ENCODE data around the gene PROC.

Gene PROC

DNA sequence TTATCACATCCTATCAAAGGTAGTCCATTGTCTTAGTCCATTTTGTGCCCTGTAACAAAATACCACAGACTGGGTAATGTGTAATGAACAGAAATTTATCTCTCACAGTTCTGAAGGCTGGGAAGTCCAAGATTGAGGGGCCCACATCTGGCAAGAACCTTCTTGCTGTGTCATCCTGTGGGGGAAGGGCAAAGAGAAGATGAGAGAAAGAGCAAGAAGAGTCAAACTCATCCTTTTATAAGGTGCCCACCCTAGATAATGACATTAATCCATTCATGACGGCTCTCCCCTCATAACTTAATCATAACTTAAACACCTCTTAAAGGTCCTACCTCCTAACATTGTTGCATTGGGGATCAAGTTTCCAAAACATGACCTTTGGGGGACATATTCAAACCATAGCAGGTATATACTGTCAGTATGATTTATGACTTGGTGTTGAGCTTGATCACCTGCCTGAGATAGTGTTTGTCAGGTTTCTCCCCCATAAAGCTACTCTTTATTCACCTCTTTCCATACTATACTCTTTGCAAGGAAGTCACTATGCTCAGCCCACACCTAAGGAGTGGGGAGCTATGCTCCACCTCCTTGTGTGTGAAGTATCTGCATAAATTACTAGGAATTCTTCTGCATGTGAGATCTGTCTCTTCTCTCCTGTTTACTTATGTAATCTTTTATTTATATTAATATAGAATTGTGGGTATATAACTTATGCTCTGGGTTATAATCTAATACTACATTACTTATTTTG is 25.2 kb upstream of the PROC start:
- DNase-seq (ENCODE audit: low read depth): no peak
- in situ Hi-C loops (cut with HindIII; ENCODE audit: low sequenced_read_pairs): no loop called here
- TF ChIP-seq, protein P1, sequence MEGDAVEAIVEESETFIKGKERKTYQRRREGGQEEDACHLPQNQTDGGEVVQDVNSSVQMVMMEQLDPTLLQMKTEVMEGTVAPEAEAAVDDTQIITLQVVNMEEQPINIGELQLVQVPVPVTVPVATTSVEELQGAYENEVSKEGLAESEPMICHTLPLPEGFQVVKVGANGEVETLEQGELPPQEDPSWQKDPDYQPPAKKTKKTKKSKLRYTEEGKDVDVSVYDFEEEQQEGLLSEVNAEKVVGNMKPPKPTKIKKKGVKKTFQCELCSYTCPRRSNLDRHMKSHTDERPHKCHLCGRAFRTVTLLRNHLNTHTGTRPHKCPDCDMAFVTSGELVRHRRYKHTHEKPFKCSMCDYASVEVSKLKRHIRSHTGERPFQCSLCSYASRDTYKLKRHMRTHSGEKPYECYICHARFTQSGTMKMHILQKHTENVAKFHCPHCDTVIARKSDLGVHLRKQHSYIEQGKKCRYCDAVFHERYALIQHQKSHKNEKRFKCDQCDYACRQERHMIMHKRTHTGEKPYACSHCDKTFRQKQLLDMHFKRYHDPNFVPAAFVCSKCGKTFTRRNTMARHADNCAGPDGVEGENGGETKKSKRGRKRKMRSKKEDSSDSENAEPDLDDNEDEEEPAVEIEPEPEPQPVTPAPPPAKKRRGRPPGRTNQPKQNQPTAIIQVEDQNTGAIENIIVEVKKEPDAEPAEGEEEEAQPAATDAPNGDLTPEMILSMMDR (IDR thresholded peaks at IDR 0.05; ENCODE audit: low read depth, low read length, missing control alignments): no peak

GRCh38 chr2:127394492-127394891 is 23.7 kb upstream of the PROC start:
- DNase-seq (ENCODE audit: low read depth): no peak
- in situ Hi-C loops (cut with HindIII; ENCODE audit: low sequenced_read_pairs): no loop called here
- H3K4me3 ChIP-seq (ENCODE audit: low read depth, low read length): no peak overlapping the region
- TF ChIP-seq, protein P1 (IDR thresholded peaks at IDR 0.05; ENCODE audit: low read depth, low read length, missing control alignments): no peak

More for the DNA sequence above, 25.2 kb upstream of the PROC start:
- H3K4me3 ChIP-seq (ENCODE audit: low read depth, low read length): no peak overlapping the region

DNA sequence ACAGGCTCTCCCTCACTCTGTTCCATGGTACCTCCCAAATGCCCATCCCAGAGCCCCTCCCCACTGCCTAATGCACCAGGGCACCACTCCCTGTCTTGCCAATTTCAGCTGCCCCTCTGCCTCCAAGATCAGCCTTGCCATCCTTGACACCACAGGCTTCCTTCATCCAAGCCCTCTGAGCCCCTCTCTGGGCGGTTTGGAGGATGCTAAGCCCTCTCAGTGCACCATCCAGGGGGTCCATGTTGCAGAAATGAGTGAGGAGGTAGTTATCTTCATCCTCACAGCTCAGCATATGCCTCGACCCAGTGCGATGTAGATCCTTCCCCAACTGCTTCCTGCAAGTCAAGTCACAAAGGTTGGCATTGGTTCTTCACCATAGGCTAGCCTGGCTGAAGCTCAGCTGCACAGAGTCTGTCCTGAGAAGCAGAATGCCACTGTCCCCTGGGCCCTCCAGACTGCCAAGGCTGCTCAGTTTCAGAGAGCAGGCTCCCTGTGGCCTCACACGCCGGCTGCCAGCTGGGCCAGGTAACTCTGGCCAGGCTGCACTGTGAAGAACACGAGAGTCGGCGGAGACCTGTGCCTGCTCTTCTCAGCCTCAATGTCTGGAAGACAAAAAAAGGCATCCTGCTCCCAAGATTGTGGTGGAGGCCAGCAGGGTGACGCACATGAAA is 20.5 kb upstream of the PROC start:
- TF ChIP-seq, protein P1 (IDR thresholded peaks at IDR 0.05; ENCODE audit: low read depth, low read length, missing control alignments): no peak
- H3K4me3 ChIP-seq (ENCODE audit: low read depth, low read length): no peak overlapping the region
- in situ Hi-C loops (cut with HindIII; ENCODE audit: low sequenced_read_pairs): no loop called here
- no peak for DNase-seq (ENCODE audit: low read depth)

DNA sequence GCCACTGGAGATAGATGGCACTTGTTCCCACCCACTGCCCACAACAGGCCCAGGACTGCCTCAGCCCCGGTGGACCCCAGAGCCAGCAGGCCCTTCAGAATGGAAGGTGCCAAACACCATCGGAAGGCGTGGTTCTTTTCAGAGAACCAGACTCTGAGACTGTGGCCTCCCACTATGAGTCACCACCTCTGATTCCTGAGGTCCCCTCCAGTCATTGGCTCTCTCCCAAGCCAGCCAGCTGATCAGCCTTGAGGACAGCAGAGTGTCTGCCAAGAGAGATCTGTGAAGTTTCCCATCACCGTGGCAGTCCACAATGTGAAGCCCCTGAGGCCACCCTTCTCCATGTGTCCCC is 20.0 kb upstream of the PROC start:
- no peak overlapping the region for H3K4me3 ChIP-seq (ENCODE audit: low read depth, low read length)
- DNase-seq (ENCODE audit: low read depth): peak; percentile 81
- in situ Hi-C loops (cut with HindIII; ENCODE audit: low sequenced_read_pairs): no loop called here
- TF ChIP-seq, protein P1 (IDR thresholded peaks at IDR 0.05; ENCODE audit: low read depth, low read length, missing control alignments): no peak

DNA sequence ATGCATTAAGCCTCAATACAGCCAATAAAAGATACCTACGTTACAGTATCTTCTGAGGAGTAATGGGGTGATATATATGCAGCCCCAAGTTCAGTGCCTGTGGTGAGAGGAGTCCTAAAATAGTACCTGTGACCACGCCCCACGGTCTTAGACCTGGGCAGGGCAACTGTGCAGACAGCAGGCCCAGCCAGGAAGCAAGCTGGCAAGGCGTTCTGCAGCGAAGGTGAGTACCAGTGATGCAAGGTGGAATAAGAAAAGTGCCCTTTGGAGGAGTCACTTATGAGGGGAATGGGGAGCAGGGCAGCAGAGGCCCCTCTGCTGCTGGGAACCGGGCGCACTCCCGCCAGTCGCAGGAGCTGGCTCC is 17.7 kb upstream of the PROC start:
- H3K4me3 ChIP-seq (ENCODE audit: low read depth, low read length): no peak overlapping the region
- in situ Hi-C loops (cut with HindIII; ENCODE audit: low sequenced_read_pairs): no loop called here
- DNase-seq (ENCODE audit: low read depth): no peak
- TF ChIP-seq, protein P1 (IDR thresholded peaks at IDR 0.05; ENCODE audit: low read depth, low read length, missing control alignments): no peak

- TF ChIP-seq, protein P1 (IDR thresholded peaks at IDR 0.05; ENCODE audit: low read depth, low read length, missing control alignments): no peak
- DNase-seq (ENCODE audit: low read depth): no peak
- H3K4me3 ChIP-seq (ENCODE audit: low read depth, low read length): no peak overlapping the region
- in situ Hi-C loops (cut with HindIII; ENCODE audit: low sequenced_read_pairs): no loop called here
These were observed 17.1 kb upstream of the PROC start for GRCh38 chr2:127400897-127401756.

Data from astrocyte of the cerebellum (primary cell).